OCI-LY3 (cell line): ENCODE measurements around the gene SMG5.

ENCODE experiments used
- H2AFZ ChIP-seq: fragments of 200-600, 300-600 bp; shearing (Covaris generic); 2 replicates; pipeline ENCODE4 v1.6.0; 2014; ENCODE audit warnings: antibody characterized with exemption, low read depth, low read length
- H3K27ac ChIP-seq: fragments of 200-600, 300-600 bp; sonication (generic); 2 replicates; pipeline ENCODE4 v1.5.1; 2014; ENCODE audit warnings: mild to moderate bottlenecking, low read length, moderate library complexity, mixed read lengths
- H3K27me3 ChIP-seq: fragments of 200-600, 300-600 bp; sonication (generic); 2 replicates; pipeline ENCODE4 v1.6.1; 2014; ENCODE audit warnings: low read depth, low read length, mixed read lengths
- H3K36me3 ChIP-seq: fragments of 200-600, 300-600 bp; sonication (generic); replicated peaks from 2 replicates; pipeline ENCODE3; 2014; ENCODE audit warnings: low read depth, low read length, mixed read lengths
- H3K4me1 ChIP-seq: fragments of 300-600, 200-600 bp; sonication (generic); 2 replicates; pipeline ENCODE4 v1.6.1; 2014; ENCODE audit warnings: low read length, mixed read lengths
- H3K4me2 ChIP-seq: fragments of 200-600, 300-600 bp; sonication (generic); 2 replicates; pipeline ENCODE4 v1.6.1; 2014; ENCODE audit warnings: low read length, mixed read lengths
- H3K4me3 ChIP-seq: fragments of 300-600, 200-600 bp; sonication (generic); 2 replicates; pipeline ENCODE4 v1.5.1; 2014; ENCODE audit warnings: antibody characterized with exemption, mild to moderate bottlenecking, low read length, moderate library complexity
- H3K79me2 ChIP-seq: fragments of 300-600, 200-600 bp; shearing (Covaris generic); 2 replicates; pipeline ENCODE4 v1.6.1; 2014; ENCODE audit warnings: mild to moderate bottlenecking, low read length, mixed read lengths
- H3K9ac ChIP-seq: fragments of 300-600, 200-600 bp; shearing (Covaris generic); 2 replicates; pipeline ENCODE4 v1.6.0; 2014; ENCODE audit warnings: mild to moderate bottlenecking, low read length, moderate library complexity
- H3K9me3 ChIP-seq: fragments of 200-600, 300-600 bp; shearing (Covaris generic); 2 replicates; pipeline ENCODE4 v1.6.1; 2014; ENCODE audit warnings: low read length, mixed read lengths; ENCODE audit not compliant: insufficient read depth
- H4K20me1 ChIP-seq: fragments of 200-600, 300-600 bp; sonication (generic); 2 replicates; pipeline ENCODE4 v1.6.1; 2016; ENCODE audit warnings: low read length, mixed read lengths; ENCODE audit not compliant: insufficient read depth
- EZH2phosphoT487 ChIP-seq: fragments of 200-600 bp; shearing (Covaris generic); IDR thresholded peaks from 2 replicates; pipeline ENCODE4 v1.6.1; 2018; ENCODE audit warnings: antibody characterized with exemption, mixed run types, low read depth
- TF ChIP-seq, protein P1 (sequence below): fragments of 200-600, 300-600 bp; sonication (generic); IDR thresholded peaks from 2 replicates; pipeline ENCODE4 v1.5.1; 2014; ENCODE audit warnings: antibody characterized with exemption, low read length, low read depth

SMG5 gene

GRCh38 chr1:156248323-156248683 lies 34.3 kb downstream of the SMG5 start:
- no peak overlapping the region for H3K27ac ChIP-seq
- no peak for TF ChIP-seq EZH2phosphoT487
- TF ChIP-seq, protein P1, sequence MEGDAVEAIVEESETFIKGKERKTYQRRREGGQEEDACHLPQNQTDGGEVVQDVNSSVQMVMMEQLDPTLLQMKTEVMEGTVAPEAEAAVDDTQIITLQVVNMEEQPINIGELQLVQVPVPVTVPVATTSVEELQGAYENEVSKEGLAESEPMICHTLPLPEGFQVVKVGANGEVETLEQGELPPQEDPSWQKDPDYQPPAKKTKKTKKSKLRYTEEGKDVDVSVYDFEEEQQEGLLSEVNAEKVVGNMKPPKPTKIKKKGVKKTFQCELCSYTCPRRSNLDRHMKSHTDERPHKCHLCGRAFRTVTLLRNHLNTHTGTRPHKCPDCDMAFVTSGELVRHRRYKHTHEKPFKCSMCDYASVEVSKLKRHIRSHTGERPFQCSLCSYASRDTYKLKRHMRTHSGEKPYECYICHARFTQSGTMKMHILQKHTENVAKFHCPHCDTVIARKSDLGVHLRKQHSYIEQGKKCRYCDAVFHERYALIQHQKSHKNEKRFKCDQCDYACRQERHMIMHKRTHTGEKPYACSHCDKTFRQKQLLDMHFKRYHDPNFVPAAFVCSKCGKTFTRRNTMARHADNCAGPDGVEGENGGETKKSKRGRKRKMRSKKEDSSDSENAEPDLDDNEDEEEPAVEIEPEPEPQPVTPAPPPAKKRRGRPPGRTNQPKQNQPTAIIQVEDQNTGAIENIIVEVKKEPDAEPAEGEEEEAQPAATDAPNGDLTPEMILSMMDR = no peak
- H3K36me3 ChIP-seq = peaks cover 28% of the 10 kb centered on the region
- no peaks in the 10 kb centered on the region for H3K4me1 ChIP-seq
- H3K27me3 ChIP-seq = no peaks in the 10 kb centered on the region
- H3K9ac ChIP-seq = no peak overlapping the region
- no peaks in the 10 kb centered on the region for H3K9me3 ChIP-seq
- peaks cover 4% of the 10 kb centered on the region; the same call in 1 of the 2 replicates for H4K20me1 ChIP-seq
- H3K79me2 ChIP-seq = no peaks in the 10 kb centered on the region
- no peak overlapping the region for H3K4me2 ChIP-seq
- H3K4me3 ChIP-seq = no peak overlapping the region
- H2AFZ ChIP-seq = no peak overlapping the region

GRCh38 chr1:156247460-156248322 lies 34.9 kb downstream of the SMG5 start, which contains the start of gene PAQR6:
TSS of gene PAQR6 (minus strand) at chr1:156248056. CDS start at chr1:156246731, 1,325 bp downstream.
- Histone ChIP-seq H3K4me2 (no peak within 1 kb of the TSS), H3K4me1 (no peaks in the 10 kb centered on the region), H4K20me1 (peaks cover 4% of the 10 kb centered on the region; the same call in 1 of the 2 replicates), H3K9ac (no peak within 1 kb of the TSS), H3K79me2 (no peaks in the 10 kb centered on the region), H3K36me3 (peaks cover 22% of the 10 kb centered on the region), H3K9me3 (no peaks in the 10 kb centered on the region), H3K27me3 (no peaks in the 10 kb centered on the region), H3K4me3 (no peak within 1 kb of the TSS), H2AFZ (no peak within 1 kb of the TSS), H3K27ac (no peak within 1 kb of the TSS)
- no peak for TF ChIP-seq EZH2phosphoT487
- TF ChIP-seq, protein P1 = no peak

DNA sequence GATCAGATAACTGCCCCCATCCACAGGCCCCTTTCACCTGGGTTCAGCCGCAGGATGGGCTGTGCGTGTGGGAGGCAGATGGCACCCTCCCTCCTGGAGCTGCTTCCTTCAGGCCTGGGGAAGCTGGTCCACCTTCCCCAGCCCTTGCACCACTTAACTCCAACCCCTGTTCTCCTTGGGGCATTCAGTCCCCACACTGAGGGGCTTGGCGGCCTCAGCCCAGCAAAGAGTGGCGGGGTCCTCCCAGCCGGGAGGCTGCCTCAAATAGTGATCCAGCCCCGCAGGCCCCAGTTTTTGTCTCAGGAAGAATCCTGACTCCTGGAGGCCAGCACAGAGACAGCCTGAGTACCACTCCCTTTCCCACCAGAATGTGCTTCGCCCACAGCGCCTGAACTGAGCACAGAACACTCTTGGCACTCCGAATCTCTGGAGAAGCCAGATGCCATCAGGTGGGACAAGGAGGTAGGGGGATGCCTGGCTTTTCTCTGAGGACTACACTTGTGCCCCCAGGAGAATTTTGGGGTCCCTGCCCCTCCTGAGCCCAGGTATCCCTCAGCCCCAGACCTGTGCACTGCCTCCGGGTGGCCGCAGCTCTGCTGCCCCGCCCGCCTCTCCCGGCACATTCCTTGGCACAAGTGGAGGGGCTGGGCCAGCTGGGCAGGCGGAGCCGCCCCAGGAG lies 35.7 kb downstream of the SMG5 start:
- Histone ChIP-seq H3K9ac (no peak overlapping the region), H3K4me2 (no peak overlapping the region), H3K36me3 (peaks cover 16% of the 10 kb centered on the region)

More for the DNA sequence above, 35.7 kb downstream of the SMG5 start:
- no peak for TF ChIP-seq EZH2phosphoT487
- TF ChIP-seq, protein P1 = no peak
- H3K27me3 ChIP-seq = no peaks in the 10 kb centered on the region
- no peak overlapping the region for H3K4me3 ChIP-seq
- no peaks in the 10 kb centered on the region for H3K9me3 ChIP-seq
- peaks cover 4% of the 10 kb centered on the region; the same call in 1 of the 2 replicates for H4K20me1 ChIP-seq
- no peaks in the 10 kb centered on the region for H3K4me1 ChIP-seq
- no peaks in the 10 kb centered on the region for H3K79me2 ChIP-seq
- no peak overlapping the region for H2AFZ ChIP-seq
- no peak overlapping the region for H3K27ac ChIP-seq
